Measurements from ENCODE around the gene SNAI3. TPM values are rescaled to one million over a fixed set of nuclear protein-coding genes. Genes with fewer than 3 reads are reported as not detected.

SNAI3 gene
- total and polyA plus RNA-seq, 4 donors: 1.1 to 3.8 (median 2.9) TPM

- ATAC-seq (ENCODE audit: insufficient read depth, low FRiP score) (no peak), DNase-seq (no peak)
- Histone ChIP-seq H3K27me3 (ENCODE audit: control insufficient read depth in 3 of 3, insufficient read depth in 3 of 3, low read length in 2 of 3) (no peaks in the 10 kb centered on the region), H3K27ac (ENCODE audit: low read depth in 1 of 2, low read length in 1 of 2) (no peak overlapping the region), H3K4me1 (ENCODE audit: control insufficient read depth in 5 of 5, insufficient read depth in 5 of 5, low read length in 5 of 5) (no peaks in the 10 kb centered on the region), H3K36me3 (ENCODE audit: control insufficient read depth in 4 of 4, insufficient read depth in 4 of 4, low read length in 4 of 4) (peaks cover 2 to 69% (median 26%) of the 10 kb centered on the region in 4 donors), H3K9ac (ENCODE audit: insufficient read depth in 1 of 2, low read length in 2 of 2) (no peak overlapping the region), H3K9me3 (ENCODE audit: control insufficient read depth in 4 of 4, insufficient read depth in 3 of 4, low read length in 3 of 4) (no peaks in the 10 kb centered on the region), H3K4me3 (no peak overlapping the region)
- TF ChIP-seq CTCF (IDR thresholded peaks at IDR 0.05; ENCODE audit: control extremely low read depth, extremely low read depth): no peak
- WGBS, 2 donors: 92 to 93% methylated on average over 57 of the region's 57 CpGs
These were observed 29.2 kb upstream of the SNAI3 start for GRCh38 chr16:88715312-88716190.

- 88 to 89% methylated on average over 42 of the region's 42 CpGs for WGBS, 2 donors
- Histone ChIP-seq H3K4me1 (ENCODE audit: control insufficient read depth in 5 of 5, insufficient read depth in 5 of 5, low read length in 5 of 5) (no peaks in the 10 kb centered on the region), H3K27me3 (ENCODE audit: control insufficient read depth in 3 of 3, insufficient read depth in 3 of 3, low read length in 2 of 3) (no peaks in the 10 kb centered on the region), H3K4me3 (no peak overlapping the region), H3K9me3 (ENCODE audit: control insufficient read depth in 4 of 4, insufficient read depth in 3 of 4, low read length in 3 of 4) (no peaks in the 10 kb centered on the region), H3K27ac (ENCODE audit: low read depth in 1 of 2, low read length in 1 of 2) (no peak overlapping the region), H3K9ac (ENCODE audit: insufficient read depth in 1 of 2, low read length in 2 of 2) (no peak overlapping the region), H3K36me3 (ENCODE audit: control insufficient read depth in 4 of 4, insufficient read depth in 4 of 4, low read length in 4 of 4) (peaks cover 2 to 67% (median 23%) of the 10 kb centered on the region in 4 donors)
- peak; percentile 28 for ATAC-seq (ENCODE audit: insufficient read depth, low FRiP score)
- DNase-seq: no peak
- TF ChIP-seq CTCF (IDR thresholded peaks at IDR 0.05; ENCODE audit: control extremely low read depth, extremely low read depth): no peak
These were observed 28.4 kb upstream of the SNAI3 start for GRCh38 chr16:88714420-88715302.

- no peak overlapping the region for H3K9ac ChIP-seq (ENCODE audit: insufficient read depth in 1 of 2, low read length in 2 of 2)
- H3K27ac ChIP-seq (ENCODE audit: low read depth in 1 of 2, low read length in 1 of 2): no peak overlapping the region
- H3K9me3 ChIP-seq (ENCODE audit: control insufficient read depth in 4 of 4, insufficient read depth in 3 of 4, low read length in 3 of 4): peaks cover 0 to 2% (median 0%) of the 10 kb centered on the region in 4 donors
- no peaks in the 10 kb centered on the region for H3K4me1 ChIP-seq (ENCODE audit: control insufficient read depth in 5 of 5, insufficient read depth in 5 of 5, low read length in 5 of 5)
- H3K4me3 ChIP-seq: no peak overlapping the region
- peaks cover 2 to 58% (median 19%) of the 10 kb centered on the region in 4 donors for H3K36me3 ChIP-seq (ENCODE audit: control insufficient read depth in 4 of 4, insufficient read depth in 4 of 4, low read length in 4 of 4)
- H3K27me3 ChIP-seq (ENCODE audit: control insufficient read depth in 3 of 3, insufficient read depth in 3 of 3, low read length in 2 of 3): no peaks in the 10 kb centered on the region
- no peak for ATAC-seq (ENCODE audit: insufficient read depth, low FRiP score)
- 86 to 89% methylated on average over 30 of the region's 30 CpGs for WGBS, 2 donors
- no peak for TF ChIP-seq CTCF (IDR thresholded peaks at IDR 0.05; ENCODE audit: control extremely low read depth, extremely low read depth)
- DNase-seq: no peak
These were observed 27.5 kb upstream of the SNAI3 start for GRCh38 chr16:88713568-88714419.

All from lung (tissue), 12 donors.